GM19099 (cell line): ENCODE measurements around the gene SPIRE1.

Experiments used
- POLR2A ChIP-seq: IDR thresholded peaks from 3 replicates; pipeline ENCODE4 v1.6.1; 2011; ENCODE audit warnings: low read depth; ENCODE audit not compliant: insufficient read length; ENCODE audit errors: extremely low read depth

Gene SPIRE1

GRCh38 chr18:12589448-12589847, 68.5 kb downstream of the SPIRE1 start:
- TF ChIP-seq POLR2A, result no peak

GRCh38 chr18:12586956-12587355, 71.0 kb downstream of the SPIRE1 start:
- TF ChIP-seq POLR2A, result no peak

GRCh38 chr18:12585218-12585617, 72.7 kb downstream of the SPIRE1 start:
- no peak for TF ChIP-seq POLR2A

DNA sequence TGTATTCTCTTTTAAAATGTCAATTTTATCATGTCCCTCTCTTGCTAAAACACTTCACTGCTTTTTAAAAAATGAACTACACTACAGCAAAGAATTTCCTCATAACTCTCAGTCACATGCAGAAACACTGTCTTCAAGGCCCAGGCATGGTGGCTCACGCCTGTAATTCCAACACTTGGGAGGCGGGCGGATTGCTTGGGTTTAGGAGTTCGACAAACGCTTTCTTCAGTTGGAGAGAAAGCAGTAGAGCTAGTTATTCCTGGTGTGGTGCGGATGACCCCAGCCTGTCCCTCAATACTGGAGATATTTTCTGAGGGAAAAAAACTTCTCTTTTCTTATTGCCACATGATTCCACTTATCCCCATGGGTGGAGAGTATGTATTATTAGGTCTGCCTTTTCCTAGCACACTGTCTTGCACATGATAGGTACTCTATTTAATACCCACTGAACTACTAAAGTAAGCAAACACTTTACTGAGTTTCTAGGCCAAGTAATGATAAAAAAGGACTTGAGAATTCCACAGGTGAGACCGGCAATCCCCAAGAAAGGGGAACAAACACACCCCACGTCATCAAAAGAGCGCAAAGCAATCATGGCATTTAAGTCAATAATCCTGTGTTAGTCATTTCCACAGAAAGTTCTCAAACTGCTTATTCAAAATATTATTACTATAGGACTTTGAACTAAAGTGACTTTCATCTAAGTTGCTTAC, 77.1 kb downstream of the SPIRE1 start:
- TF ChIP-seq POLR2A, result no peak

DNA sequence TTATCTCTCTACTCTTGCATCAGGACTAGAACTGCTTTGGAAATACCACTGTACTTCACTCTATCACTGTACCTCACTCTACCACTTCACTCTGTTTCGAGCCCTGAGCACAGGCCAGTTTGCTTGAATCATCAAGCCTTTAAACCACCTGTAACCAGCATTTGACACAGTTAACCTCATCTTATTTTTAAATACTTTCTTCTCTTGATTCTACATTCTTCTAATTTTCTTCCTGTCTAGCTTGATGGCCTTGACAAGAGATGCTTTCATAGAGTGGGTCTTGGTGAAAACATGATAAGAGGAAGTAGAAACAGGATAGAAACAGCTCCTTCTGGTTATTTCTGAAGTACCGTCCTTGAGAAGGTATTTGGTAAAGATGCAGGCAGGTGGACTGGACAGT, 78.1 kb downstream of the SPIRE1 start:
- no peak for TF ChIP-seq POLR2A

- TF ChIP-seq POLR2A, result no peak
Observed at GRCh38 chr18:12577848-12578247, 80.1 kb downstream of the SPIRE1 start.

GRCh38 chr18:12574494-12575185, 83.3 kb downstream of the SPIRE1 start:
- no peak for TF ChIP-seq POLR2A

- TF ChIP-seq POLR2A, result no peak
Observed at GRCh38 chr18:12571630-12572029, 86.3 kb downstream of the SPIRE1 start.

- no peak for TF ChIP-seq POLR2A
Observed at GRCh38 chr18:12569791-12570190, 88.1 kb downstream of the SPIRE1 start.

DNA sequence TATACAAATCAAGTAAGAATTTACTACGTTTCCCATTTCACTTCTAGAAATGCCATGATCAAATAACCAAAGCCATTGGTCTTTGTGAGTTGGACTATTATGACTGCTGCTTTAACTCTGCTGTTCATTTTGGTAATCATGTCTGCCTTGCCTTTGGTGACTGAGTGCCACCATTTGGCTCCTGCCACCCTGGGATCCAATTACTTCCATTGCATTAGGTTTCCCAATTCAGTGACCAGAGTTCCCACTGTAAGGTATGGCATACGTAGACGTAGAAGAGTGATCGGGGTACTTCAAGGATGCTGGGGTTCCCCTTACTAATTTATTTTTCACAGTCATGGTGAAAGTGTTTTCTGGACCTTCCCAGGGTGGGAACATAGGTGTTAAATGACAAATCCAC, 90.1 kb downstream of the SPIRE1 start:
- TF ChIP-seq POLR2A, result no peak

GRCh38 chr18:12564861-12565260, 93.0 kb downstream of the SPIRE1 start:
- no peak for TF ChIP-seq POLR2A

- TF ChIP-seq POLR2A, result no peak
Observed at GRCh38 chr18:12564378-12564777, 93.5 kb downstream of the SPIRE1 start.

DNA sequence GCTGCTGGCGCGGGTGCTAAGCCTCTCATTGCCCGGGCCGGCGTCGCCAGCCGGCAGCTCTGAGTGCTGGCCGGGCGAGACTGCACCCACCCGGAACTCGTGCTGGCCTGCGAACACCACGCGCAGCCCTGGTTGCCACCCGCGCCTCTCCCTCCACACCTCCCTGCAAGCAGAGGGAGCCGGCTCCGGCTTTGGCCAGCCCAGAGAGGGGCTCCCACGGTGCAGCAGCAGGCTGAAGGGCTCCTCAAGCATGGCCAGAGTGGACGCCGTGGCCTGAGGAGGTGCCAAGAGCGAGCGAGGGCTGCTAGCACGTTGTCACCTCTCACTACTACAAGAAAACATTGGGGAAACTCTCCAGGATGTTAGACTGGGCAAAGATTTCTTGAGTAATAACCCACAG, 98.6 kb downstream of the SPIRE1 start:
- no peak for TF ChIP-seq POLR2A

DNA sequence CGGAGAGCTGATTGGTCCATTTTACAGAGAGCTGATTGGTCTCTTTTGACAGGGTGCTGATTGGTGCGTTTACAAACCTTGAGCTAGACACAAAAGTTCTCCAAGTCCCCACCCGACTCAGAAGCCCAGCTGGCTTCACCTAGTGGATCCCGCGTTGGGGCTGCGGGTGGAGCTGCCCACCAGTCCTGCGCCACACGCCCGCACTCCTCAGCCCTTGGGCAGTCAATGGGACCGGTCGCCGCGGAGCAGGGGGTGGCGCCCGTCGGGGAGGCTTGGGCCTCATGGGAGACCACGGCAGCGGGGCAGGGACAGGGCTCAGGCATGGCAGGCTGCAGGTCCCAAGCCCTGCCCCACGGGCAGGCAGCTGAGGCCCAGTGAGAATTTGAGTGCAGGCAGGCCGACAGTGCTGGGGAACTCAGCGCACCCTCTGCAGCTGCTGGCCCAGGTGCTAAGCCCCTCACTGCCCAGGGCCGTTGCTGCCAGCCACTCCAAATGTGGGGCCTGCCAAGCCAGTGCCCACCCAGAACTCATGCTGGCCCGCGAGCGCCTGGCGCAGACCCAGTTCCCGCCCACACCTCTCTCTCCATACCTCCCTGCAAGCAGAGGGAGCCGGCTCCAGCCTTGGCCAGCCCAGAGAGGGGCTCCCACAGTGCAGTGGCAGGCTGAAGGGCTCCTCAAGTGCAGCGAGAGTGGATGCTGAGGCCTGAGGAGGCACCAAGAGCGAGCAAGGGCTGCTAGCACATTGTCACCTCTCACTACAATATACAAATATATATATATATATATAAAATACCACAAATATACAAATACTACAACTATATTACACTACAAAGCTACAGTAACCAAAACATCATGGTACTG, 100.7 kb downstream of the SPIRE1 start:
- TF ChIP-seq POLR2A, result no peak

GRCh38 chr18:12554796-12555388, 103.0 kb downstream of the SPIRE1 start:
- TF ChIP-seq POLR2A, result no peak
